HG03565 (cell line): ENCODE results near the gene PTGIR.
"Not testable (repeated sequence)": the region's sequence is repeated elsewhere in the genome, so short reads cannot be mapped to it uniquely, and the experiment has no call there.

ENCODE experiments used
- ATAC-seq: cut with Tn5 transposase; IDR thresholded peaks from one replicate; pipeline ENCODE4 v1.9.1; 2021; ENCODE audit warnings: mild to moderate bottlenecking, moderate library complexity; ENCODE audit not compliant: unreplicated experiment

Gene PTGIR

DNA sequence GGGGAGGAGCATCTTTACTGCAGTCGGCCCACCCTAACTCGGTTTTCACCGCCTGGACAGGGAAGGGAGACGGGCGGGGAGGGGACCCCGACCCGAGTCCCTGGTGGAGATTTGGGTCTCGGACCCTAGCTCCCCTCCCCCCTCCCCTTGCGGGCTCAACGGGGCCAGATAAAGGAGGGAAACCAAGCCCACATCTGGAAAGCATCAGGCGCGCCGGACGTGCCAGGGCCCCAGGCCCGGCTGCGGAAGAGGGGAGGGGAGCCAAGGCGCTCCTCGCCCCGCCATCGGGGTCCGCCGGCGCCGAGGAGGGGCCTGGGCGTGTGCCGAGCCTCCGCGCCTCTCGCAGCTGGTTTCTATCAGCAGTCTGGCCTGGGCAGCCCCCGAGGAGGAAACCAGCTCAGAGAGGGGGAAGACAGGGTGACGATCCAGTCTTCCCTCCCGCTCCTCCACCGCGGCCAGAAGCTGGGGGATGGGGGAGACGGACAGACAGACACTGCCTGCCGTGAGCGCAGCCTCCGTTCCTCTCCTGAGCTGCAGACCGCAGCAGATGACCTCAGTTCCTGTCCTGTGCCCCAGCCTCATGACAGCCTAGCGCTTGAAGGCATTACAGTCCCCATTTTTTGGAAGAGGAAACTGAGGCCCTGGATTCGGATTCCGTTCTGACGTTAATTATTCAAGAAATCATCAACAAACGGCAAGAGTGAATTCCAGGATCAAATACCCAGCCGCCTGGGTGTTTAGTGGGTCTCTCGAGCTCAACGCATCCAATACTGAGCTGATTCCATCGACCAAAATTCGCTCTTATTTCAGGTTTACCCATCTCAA is 14.7 kb upstream of the PTGIR start:
- ATAC-seq, result no peak

DNA sequence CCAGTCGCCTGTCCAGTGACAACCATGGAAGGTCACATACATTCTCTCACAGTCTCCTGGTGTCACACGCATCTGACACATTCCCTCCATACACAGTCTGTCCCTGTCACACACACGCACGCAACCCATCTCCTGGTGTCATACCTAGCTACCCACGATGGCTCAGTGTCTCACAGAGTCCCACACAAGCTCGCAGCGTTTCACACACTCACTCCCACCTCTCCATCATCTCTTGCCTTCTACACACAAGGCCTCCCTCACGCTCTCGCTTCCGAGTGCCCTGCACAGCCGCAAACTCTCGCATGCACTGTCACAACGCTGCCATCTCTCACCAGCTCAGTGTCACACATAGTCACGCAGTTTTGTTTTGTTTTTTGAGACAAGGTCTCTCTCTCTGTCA is 12.3 kb upstream of the PTGIR start:
- no peak for ATAC-seq

DNA sequence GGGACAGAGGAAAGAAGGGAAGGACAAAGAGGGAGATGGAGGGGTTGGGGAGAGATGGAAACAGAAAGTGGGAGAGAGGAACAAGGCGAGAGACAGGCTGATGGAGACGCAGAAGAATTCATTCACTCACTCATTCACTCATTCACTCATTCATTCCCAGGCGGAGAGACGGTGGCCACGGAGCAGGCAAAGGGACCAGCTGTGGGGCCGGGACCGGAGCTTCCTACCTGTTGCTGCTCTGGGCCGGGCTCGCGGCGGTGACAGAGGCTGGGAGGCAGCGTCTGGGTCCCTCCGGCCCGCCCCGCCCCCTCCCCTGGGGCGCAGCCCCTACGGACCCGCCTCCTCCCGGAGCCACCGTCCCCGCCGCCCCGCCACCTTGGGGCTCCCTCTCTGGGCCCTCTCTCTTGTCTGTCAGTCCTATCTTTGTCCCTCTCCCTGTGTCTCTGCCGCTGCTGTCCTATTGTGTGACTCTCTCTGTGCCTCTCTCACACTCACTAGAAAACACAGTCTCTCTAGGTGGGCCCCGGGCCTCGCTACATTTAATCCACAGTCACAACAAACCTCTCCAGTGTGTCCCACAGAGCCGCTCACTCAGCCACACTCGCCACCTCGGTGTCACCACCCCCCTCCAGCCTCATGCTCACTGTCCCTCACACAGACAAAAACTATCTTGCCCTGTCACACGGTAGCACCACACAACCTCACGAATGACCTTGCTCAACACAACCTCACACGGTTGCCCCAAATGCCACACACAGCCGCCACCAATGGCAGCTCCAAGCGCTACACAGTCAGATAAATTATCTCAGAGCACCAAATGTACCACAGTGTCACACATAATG is 11.3 kb upstream of the PTGIR start, which contains the start of gene GNG8:
Gene GNG8, minus strand, starts transcription at position 283 of the 842 bp plus-strand sequence. CDS start 1,520 bp downstream, outside the sequence.
- ATAC-seq, result no peak

DNA sequence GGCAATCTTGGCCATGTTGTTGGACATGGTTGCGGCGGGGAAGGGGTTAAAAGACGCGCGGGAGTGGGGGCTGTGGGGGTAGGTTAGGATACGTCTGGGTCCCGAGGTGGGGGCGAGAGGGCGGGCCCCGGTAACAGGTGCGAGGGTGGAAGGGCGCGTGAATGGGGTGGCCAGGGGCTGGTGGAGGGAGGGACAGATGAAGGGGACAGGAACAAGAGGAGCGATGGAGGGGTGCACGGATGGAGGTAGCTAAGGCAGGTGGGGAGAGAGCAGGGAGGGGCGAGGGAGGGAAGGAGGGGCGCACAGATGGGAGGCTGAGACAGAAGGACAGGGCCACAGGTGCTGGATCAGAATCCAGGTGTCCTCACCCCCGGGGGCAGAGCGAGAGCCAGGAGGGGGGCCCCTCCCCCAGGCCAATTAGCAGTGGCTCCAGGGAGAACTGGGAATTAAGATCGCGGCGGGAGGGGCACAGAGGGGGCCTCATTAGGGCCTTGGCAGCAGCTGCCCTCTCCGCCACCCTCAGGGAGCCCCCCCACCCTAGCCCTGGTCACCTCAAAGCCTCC is 9.8 kb upstream of the PTGIR start:
- ATAC-seq, result no peak

DNA sequence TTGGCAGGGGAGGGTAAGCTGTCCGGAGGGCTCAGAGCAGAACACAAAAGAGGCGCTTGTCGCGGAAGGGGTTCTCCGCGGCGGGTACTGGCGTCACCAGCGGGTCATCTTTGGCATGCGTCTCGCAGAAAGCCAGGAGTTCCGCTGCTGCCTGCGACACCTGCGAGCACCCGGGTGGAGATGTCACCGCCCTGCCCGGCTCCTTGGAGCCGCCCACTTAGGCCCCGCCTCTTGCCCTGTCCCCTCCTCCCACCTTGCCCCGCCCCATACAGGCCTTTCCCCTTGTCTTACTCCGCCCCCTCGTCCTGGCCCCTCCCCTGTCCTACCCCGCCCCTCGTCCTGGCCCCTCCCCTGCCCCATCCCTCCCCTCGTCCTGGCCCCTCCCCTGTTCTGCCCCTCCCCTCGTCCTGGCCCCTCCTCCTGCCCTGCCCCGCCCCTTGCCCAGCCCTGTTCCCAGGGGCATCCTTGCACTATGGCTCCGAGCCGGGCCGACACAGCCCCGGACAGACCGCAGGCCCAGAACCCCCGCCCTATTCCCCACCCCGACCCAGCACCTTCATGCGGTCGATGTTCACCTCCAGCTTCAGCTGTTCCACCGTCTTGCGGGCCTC is 9.3 kb upstream of the PTGIR start:
- no peak for ATAC-seq

DNA sequence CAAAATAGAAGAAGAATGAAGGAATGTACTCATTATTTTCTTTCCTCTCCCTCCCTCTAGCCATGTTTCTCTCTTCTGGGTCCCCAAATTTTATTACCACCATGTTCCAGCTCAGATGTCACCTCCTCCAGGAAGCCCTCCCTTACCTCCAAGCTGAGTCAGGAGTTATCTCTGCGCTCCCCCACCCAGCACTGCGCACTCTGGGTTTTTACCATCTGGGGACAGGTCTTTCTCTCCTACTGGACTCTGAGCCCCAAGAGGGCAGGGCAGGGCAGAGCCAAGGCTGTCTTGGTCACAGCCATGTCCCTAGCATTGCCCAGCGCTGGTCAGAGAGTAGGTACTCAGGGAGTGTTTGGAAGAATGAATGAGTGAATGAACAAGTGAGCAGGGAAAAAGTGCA is 8.2 kb upstream of the PTGIR start:
- no peak for ATAC-seq

DNA sequence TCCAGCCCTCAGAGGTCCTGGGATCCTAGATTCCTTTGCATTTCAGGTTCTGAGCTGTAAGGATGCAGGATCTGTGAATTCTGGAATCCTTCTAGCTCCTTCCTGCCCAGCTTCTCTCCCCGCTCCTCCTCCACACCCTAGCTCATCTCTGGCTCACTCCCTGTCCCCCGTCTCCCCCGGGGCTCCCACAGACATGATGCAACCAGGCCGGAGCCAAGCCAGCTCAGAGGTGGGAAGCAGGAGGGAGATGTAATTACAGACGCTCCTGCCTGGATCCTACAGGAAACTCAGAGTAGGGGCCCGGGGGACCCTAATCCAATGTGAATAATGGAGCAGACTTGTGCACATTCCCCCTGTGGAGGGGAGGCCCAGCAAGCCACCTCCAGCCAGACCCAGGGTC is 6.6 kb upstream of the PTGIR start:
- no peak for ATAC-seq

DNA sequence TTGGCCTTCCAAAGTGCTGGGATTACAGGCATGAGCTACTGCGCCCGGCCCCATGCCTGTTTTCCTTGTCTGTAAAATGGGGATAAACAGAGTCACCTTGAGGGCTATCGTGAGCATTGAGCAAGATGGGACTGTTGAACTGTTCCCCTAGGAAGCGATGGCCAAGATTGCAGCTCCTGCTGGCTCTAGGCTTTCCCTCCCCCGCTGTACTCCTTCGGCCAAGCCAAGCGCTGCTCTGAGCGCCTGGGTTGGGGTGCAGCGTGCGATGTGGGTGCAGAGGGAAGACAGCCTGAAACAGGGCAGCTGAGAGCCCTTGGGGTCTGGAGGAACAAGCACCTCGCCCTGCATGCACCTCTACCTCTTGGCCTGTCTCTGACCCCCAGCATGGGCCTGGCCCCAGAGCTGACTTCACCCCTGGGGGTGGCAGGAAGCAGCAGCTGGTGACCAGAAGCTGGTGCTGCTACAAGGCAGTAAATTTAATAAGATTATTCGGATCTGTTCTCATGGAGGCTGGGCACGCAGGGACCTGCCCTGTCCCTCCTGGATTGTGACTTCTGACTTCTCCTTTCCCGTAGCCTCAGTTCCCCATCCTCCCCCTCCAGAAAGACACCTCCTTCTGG is 5.8 kb upstream of the PTGIR start:
- ATAC-seq, result no peak

DNA sequence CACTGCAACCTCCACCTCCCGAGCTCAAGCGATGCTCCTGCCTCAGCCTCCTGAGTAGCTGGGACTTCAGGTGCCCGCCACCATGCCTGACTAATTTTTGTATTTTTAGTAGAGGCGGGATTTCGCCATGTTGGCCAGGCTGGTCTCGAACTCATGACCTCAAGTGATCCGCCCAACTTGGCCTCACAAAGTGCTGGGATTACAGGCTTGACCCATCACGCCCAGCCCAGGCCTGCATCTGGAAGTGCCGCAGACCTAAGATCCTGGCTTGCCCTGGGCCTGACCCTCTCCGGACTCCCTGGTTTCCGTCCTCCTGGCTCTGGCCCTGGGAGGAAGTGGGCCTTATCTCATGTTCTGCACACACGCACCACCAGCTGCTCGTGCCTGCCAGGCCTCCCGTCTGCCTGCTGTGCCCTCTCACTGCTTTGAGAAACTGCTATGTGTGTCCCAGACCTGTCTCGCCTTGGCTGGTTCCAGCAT is 4.7 kb upstream of the PTGIR start:
- ATAC-seq, result no peak

DNA sequence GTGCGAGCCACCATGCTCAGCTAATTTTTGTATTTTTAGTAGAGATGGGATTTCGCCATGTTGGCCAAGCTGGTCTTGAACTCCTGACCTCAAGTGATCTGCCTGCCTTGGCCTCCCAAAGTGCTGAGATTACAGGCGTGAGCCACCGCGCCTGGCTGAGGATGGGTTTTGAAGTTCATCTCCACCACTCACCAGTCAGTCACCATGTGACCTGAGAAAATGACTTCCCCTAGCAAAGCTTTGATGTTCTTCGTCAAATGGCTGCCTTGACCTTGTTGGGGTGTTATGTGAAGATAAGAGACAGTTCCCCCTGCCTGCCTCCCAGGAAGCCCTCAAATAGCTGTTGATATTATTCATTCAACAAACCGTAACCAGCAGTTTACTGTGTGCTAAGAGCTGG is 4.1 kb upstream of the PTGIR start:
- ATAC-seq, result not testable (repeated sequence)

DNA sequence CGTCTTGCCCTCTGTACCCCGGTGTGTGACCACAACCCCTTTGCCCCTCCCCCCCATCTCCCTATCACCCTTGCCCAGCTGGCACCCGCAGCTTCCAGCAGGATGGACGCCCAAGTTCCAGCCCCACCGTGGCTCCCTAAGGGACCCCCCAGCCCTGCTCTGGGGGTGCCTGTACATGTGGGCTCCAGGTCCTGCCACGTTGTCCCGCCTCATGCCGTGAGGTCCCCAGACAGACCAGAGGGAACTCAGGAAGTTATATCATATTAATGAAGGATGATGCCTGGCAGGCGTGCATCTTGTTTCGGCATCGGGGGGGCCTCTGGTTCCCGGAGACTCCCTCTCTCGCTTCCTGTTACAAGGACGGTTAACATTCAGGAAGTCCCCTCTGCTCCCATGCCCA is 1.6 kb upstream of the PTGIR start:
- ATAC-seq, result no peak

DNA sequence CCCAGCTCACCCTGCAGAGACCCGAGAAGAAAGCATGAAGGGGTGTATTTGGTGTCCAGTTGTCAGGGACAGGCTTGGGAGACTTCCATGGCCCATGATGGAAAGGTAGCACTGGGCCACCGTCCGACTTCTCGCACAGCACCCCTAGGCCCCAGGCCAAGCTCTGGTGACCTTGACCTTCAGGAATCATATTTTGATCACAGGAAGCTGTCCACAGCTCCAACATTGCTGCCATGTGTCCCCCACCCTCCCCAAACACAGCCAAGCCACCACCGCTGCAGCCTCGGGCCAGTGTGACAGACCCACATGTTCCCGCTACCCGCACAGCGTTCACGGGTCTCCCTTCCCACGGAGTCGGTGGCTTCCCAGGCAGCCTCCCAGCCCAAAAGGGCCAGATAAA is 842 bp upstream of the PTGIR start:
- no peak for ATAC-seq

DNA sequence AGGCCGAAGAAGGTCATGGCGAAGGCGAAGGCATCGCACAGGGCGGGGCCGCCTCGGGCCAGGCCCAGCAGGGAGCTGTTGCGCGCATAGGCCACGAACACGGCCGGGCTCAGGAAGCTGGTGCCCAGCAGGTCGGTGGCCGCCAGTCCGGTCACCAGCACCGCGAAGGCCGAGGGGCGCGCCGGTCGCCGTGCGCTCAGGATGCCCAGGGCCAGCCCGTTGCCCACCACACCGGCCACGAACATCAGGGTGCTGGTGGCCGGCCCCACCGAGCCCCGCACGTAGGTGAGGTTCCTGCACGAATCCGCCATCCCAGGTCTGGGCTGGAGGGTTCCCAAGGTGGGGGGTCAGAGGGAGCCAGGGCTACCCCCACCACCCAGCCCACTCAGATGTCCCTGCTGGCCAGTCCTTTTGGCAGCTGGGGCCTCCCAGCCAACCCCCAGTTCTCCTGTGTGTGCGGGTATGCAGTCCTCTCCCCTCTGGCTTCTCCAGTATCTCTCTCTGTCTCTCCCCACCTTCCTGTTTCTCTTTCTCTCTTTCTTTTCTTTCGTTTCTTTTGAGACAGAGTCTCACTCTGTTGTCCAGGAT is 880 bp downstream of the PTGIR start:
- ATAC-seq, result no peak

DNA sequence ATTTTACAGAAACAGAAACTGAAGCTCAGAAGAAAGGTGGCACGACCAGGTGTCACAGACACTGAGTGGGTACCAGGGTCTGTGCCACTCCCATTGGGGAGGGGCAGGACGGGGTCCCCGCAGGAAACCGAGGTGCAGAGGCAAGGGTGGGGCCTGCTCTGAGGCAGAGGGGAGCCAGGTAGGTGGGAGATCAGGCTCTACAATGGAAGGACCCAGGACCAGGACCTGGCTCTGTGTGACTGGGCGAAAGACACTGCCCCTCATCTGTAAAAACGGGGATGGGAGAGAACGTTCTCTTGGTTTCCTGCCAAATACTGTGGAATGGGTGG is 2.8 kb downstream of the PTGIR start:
- ATAC-seq, result no peak

DNA sequence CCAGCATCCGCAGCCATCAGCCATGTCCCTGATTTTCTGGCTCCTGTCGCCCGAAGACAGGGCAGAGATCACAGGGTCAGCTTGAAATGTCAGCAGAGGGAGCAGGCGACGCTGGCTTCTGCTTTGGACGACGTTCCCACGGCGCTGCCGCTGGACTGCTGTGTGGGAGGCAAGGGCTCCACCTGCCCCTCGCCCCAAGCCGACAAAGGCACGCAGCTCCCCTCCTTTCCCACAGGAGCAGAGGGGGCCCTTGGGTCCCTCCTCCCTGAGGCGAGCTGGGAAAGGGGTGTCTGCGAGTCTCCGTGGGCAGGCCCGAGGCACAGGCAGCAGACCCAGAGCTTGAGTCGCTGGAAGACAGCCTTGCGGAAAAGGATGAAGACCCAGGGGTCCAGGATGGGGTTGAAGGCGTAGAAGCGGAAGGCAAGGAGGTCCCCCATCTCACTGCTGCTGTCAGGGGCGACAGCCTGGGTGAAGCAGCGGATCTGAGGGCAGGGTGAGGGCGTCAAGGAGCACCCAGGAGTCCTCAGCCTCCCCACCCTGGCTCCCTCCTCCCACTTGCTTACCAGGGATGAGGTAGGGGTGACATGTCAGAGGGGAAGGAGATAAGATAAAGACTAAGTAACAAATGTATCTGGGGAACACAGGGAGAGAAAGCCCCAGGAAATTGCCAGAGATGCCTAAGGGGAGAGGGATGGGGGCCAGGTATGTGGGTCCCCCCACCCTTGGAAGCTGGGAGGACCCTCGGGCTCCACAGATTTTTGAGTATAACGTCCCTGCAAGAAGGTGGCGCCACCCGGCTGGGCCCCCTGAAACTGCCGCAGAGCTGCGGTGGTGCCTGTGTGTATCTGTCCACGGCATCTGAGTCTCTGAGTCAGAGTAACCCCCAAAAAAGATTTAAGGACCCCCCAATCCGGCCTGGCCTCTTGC is 3.4 kb downstream of the PTGIR start:
- no peak for ATAC-seq

DNA sequence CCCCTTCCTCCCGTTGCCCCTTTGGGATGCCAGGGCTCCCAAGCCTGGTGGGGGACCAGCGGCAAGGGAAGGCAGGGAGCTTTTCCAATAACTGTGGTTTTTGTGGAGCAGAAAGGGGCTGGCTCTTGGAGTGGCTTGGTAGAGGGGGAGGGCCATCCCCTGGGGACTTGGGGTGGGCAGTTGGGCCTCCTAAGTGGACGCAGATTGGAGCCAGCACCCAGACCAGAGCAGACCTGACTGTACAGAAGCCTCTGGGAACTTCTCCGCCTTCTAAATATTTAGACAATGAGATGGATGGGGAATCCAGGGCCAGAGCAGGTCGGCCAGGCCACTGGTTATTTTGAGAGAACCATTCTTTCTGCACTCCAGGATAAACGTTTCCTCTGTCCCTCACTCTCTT is 4.2 kb downstream of the PTGIR start:
- no peak for ATAC-seq

DNA sequence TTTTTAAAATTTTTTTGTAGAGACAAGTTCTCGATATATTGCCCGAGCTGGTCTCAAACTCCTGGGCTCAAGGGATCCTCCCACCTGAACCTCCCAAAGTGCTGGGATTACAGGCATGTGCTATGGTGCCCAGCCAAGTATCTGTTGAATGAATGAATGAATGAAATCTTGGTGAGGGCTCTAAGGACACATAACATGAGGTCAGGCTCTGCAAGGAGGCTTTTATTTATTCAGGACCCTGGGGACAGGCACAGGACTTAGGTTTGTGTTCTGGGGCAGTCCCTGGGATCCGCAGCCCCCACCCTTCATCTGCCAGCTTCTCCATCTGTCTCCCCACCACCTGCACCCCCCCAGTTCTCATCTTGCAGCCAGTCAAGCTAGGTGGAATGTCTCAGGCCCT is 4.6 kb downstream of the PTGIR start:
- ATAC-seq, result no peak

DNA sequence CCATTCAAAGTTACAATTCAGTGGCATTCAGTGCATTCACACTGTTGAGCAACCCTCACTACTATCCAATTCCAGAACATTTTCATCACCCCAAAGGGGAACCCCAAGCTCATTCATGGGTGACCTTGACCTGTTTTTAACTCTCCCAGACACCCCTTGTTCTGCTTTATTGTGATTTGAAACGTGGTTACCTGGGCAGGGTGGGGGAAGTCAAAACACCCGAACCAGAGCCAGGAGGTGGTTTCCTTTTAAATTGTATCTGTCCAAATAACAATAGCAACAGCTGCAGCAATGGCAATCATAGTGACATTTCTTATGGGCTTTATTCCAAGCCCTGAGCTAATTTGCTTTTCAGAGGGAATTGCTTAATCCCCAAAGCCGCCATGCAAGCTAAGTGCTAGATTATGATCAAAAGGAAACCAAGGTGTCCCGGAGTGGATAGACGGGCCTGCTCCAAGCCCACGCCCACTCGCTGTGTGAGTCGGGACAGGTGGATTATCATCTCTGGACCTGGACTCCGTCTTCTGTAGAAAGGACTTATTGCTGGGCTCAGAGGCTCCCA is 6.1 kb downstream of the PTGIR start:
- no peak for ATAC-seq

DNA sequence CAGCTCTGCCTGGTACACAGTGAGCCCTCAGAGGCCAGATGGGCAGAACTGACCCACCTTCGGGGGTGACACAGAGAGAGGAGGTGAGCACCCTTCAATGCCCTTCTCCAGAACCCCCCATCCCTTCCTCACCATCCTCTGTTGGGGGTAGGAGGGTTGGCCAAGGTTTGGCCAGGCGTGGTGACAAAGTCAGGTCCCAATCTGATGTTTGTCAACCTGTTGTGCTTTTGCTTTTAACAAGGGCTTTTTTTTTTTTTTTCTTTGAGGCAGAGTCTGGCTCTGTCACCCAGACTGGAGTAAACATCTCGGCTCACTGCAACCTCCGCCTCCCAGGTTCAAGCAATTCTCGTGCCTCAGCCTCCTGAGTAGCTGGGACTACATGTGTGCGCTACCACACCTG is 7.3 kb downstream of the PTGIR start:
- no peak for ATAC-seq
